Aorta (tissue), 5 donors: Measurements from ENCODE around the gene RGS9. TPM values are rescaled to one million over a fixed set of nuclear protein-coding genes. Genes with fewer than 3 reads are reported as not detected.

ENCODE experiments used
- ATAC-seq: fragments of 200-7000 bp; cut with Tn5 transposase; one replicate; pipeline ENCODE4 v1.9.1; 2022; ENCODE audit warnings: moderate library complexity; ENCODE audit not compliant: low FRiP score
- DNase-seq, 2 donors: peaks; one replicate each; pipeline ENCODE4 v3.0.0-alpha.2; 2020
- H3K27ac ChIP-seq, 2 donors: one replicate each; pipeline ENCODE4 v1.5.1; 2013; ENCODE audit warnings: low read length in 2 of 2, mild to moderate bottlenecking in 2 of 2, moderate library complexity in 2 of 2, control low read depth in 1 of 2, inconsistent platforms in 1 of 2, low read depth in 1 of 2
- H3K27me3 ChIP-seq, 2 donors: one replicate each; pipeline ENCODE4 v1.6.1; 2013; ENCODE audit warnings: control low read depth in 1 of 2, low read length in 1 of 2, mild to moderate bottlenecking in 1 of 2, moderate library complexity in 1 of 2; ENCODE audit not compliant: insufficient read depth in 2 of 2, control insufficient read depth in 1 of 2
- H3K36me3 ChIP-seq, 2 donors: one replicate each; pipeline ENCODE4 v1.6.1; 2013; ENCODE audit warnings: control low read depth in 1 of 2, low read length in 1 of 2, mild to moderate bottlenecking in 1 of 2; ENCODE audit not compliant: insufficient read depth in 2 of 2, control insufficient read depth in 1 of 2
- H3K4me1 ChIP-seq, 2 donors: one replicate each; pipeline ENCODE4 v1.6.1; 2013; ENCODE audit warnings: low read length in 2 of 2, control low read depth in 1 of 2, mild to moderate bottlenecking in 1 of 2, moderate library complexity in 1 of 2; ENCODE audit not compliant: insufficient read depth in 2 of 2, control insufficient read depth in 1 of 2
- H3K4me3 ChIP-seq, 2 donors: one replicate each; pipeline ENCODE4 v1.5.1; 2013; ENCODE audit warnings: low read length in 2 of 2, control low read depth in 1 of 2, mild to moderate bottlenecking in 1 of 2
- H3K9me3 ChIP-seq: one replicate; pipeline ENCODE4 v1.6.1; 2013; ENCODE audit warnings: mild to moderate bottlenecking, low read length; ENCODE audit not compliant: control insufficient read depth
- WGBS, 2 donors: extraction: QIAGEN DNeasy Blood & Tissue Kit; methylation state at CpG; one replicate each; pipeline ENCODE4 v1.1.7; 2013; 5-methylcytosine and 5-hydroxymethylcytosine counted together
- intact Hi-C, 2 donors: fragments of 100-400 bp; cut with DNase I; formaldehyde crosslinking; loops; one replicate each; pipeline versions ENCODE4 v1.14.2 to v1.15.0; 2022
- polyA plus RNA-seq, 2 donors: library from polyadenylated mRNA; stranded (reverse); fragments of 200-250 nt; gene quantifications; one replicate each; pipeline ENCODE4 v1.2.3, GENCODE V29; 2013
- total RNA-seq, 2 donors: library from RNA; stranded (reverse); fragmentation: NEBNext Ultra II Directional; extraction: Animal tissue kit (Norgen Biotek cat#: 25700); gene quantifications; one replicate each; pipeline ENCODE4 v1.2.1, GENCODE V29; 2021
- donor health status: healthy with polysubstance abuse.
- donor health status: Bipolar disorder and iron deficiency.
- donor health status: DM: no; HTN: no; CAD: no.
- donor health status: DM: no; HTN: no; CAD: no.
- donor health status: DM: yes; HTN: yes; CAD: no.

RGS9 gene
- total and polyA plus RNA-seq, 4 donors = 0.75 to 7.1 (median 2.2) TPM

DNA sequence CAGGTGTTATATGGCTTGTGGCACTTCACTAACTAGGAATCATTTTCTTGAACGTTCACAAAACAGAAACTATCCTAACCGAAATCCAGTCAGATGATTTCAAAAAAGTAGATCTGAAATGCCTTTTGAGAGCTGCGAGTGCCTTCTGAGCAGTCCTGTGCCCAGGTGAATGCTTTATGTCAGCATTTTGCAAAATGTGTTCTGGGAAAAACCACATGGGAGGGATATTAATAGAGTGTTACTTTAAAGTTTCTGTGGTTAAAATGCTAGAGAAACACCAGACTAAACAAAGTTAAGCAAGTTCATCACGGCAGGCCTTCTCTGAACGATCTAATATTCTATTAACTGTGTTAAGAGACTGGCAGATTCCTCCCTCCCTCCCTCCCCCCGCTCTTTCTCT is 15.8 kb upstream of the RGS9 start:
- DNase-seq = no peak
- no peaks in the 10 kb centered on the region for H3K36me3 ChIP-seq
- H3K9me3 ChIP-seq = no peaks in the 10 kb centered on the region
- intact Hi-C loops = no loop called here
- H3K4me1 ChIP-seq = no peaks in the 10 kb centered on the region
- H3K4me3 ChIP-seq = no peak overlapping the region
- H3K27me3 ChIP-seq = no peaks in the 10 kb centered on the region
- no peak for ATAC-seq
- 45 to 47% methylated on average over 6 of the region's 6 CpGs for WGBS, 2 donors
- no peak overlapping the region for H3K27ac ChIP-seq

DNA sequence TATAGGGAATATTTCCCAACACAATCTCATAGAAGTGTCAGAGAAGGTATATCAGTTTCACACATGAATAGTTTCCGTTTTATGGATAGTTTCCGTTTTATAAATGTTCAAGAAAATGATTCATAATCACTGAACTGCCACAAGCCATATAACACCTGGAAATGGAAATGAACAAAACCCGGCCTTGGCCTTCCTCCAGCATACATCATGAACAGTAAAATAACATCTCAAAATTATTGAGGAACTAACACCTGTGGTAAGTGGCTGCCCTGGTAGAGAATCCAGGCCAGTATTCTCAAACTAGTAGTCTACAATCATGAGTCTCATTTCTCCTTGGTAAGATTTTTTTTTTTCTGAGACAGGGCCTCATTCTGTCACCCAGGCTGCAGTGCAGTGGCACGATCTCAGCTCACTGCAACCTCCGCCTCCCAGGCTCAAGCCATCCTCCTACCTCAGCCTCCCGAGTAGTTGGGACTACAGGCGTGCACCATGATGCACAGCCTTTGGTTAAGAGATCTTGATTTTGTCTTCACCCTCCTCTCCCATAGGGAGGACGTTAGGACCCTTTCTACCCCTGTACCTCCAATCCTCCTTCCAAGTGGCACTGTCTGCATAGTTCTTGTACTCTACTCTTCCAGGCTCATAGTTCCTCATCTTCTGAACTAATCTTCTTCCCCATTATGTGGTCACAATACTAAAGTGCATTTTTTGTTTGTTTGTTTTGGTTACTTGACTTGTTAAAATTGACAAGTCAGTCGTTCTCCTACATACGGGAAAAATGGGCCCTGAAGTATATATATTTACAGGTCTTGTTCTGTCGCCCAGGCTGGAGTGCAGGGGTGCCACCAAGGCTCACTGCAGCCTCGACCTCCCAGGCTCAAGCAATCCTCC is 15.0 kb upstream of the RGS9 start:
- no peak for ATAC-seq
- Histone ChIP-seq H3K27ac (peak overlapping the region in 1 of 2 donors; percentile 92), H3K4me1 (no peaks in the 10 kb centered on the region), H3K27me3 (no peaks in the 10 kb centered on the region), H3K36me3 (no peaks in the 10 kb centered on the region), H3K9me3 (no peaks in the 10 kb centered on the region), H3K4me3 (peak overlapping the region in 1 of 2 donors; percentile 41)
- intact Hi-C loops = no loop called here
- DNase-seq = no peak
- 75% methylated on average over 12 of the region's 12 CpGs for WGBS, 2 donors

DNA sequence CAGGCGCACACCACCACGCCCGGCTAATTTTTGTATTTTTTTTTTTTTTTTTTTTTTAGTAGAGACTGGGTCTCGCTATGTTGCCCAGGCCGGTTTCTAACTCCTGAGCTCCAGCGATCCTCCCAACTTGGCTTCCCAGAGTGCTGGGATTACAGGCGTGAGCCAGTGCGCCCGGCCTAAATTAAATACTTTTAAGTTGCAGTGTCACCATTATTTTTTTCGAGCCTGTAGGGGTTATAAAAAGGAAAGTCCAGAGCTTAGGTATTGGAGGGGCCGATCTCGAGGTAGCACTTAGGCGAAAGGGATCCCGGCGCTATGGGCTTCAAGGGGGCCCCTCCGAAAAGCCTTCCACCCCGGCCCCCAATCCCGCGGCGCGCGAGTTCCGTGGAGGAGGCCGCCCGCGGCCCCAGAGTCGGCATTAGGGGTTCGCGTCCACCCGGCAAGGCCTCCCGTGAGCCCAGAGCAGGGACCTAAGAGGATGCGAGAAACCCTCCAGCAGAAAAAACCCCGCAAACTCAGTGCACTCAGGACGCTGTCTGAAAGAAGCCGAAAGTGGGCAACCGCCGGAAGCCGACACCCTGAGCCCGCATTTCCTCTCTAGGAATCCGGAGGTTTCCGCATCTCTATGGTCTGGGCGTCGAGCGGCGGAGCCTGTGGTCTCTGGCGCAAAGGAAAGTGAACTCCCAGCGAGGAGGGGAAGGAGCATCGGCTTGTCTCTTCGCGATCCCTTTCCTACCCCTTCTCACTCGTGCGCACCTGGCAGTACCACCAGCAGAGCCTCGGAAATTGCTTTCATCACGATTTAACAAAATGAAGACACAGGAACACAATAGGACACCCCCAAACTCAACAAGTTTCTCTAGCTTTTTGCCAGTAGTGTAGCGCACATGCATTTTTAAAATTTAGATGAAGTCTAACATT is 14.1 kb upstream of the RGS9 start:
- DNase-seq = peak; percentile 90
- intact Hi-C loops = no loop called here
- 6 to 9% methylated on average over 39 to 55 of the region's 55 CpGs for WGBS, 2 donors

DNA sequence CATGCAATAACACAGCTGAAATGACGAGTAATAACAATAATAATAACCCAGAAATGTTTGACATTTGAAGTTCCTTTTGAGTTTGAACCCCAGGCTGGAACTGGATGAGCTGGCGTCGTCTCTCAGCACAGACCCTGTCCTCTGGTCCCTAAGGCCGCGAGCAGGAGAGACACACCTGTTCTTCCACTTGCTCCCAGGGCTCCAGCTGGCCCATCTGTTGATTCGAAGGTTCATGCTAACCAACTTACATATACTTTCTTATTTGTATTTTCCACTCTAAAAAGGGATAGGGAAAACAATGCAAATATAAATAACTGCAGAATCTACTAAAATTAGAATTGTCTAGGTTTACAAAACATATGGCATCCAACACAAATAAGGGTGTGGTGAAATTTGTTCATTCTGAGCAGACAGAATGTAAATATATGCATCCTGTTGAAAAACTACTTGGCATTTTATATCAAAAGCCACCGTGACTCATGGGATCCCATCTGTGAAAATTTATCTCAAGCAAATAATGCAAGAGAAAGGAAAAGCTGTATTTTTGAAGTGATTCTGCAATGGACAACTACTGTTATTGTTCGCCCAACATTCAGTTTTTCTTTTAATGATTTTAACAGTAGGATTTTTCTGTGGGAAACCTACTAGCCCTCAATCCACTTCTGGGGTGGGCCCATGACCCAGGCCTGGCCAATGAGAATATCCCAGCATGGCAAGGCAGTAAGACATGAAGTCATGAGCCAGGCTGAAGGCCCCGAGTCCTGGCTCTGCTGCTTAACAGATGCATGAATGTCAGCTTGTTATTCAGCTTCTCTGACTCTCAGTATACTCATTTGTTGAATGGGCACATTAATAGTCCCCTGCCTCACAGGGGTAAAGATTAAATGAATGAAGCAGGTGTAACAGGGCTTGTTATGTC is 13.2 kb upstream of the RGS9 start:
- Histone ChIP-seq H3K4me1 (no peaks in the 10 kb centered on the region), H3K9me3 (no peaks in the 10 kb centered on the region), H3K4me3 (peak overlapping the region in 1 of 2 donors; percentile 98), H3K36me3 (no peaks in the 10 kb centered on the region), H3K27ac (peak overlapping the region in 1 of 2 donors; percentile 92), H3K27me3 (no peaks in the 10 kb centered on the region)
- 69 to 73% methylated on average over 9 of the region's 9 CpGs for WGBS, 2 donors
- intact Hi-C loops = no loop called here
- DNase-seq (no peak), ATAC-seq (no peak)

More for the DNA sequence above, 14.1 kb upstream of the RGS9 start:
- Histone ChIP-seq H3K9me3 (no peaks in the 10 kb centered on the region), H3K4me3 (peak overlapping the region; percentile 41 to 98), H3K27me3 (no peaks in the 10 kb centered on the region), H3K36me3 (no peaks in the 10 kb centered on the region), H3K4me1 (no peaks in the 10 kb centered on the region), H3K27ac (peak overlapping the region in 1 of 2 donors; percentile 92)
- ATAC-seq = peak; percentile 95

DNA sequence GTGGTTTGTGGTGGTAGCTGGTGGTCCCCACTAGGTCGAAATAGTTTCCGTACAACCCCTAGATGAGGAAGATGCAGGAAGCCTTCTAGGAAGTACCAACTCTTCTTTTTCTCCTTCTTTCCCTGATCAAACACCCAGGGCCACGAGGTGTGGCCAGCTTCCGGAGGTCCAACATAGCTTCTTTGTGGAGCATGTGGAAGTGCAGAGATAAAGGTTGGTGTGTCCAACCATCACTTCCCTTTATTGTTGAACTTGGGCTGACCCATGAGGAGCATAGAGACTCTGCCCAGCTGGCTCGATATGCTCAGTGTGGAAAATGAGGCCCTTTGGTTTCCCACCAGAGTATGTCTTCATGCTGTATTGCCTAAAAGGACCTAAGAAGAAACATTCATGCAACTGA is 6.3 kb upstream of the RGS9 start:
- H3K4me3 ChIP-seq = no peak overlapping the region
- WGBS, 2 donors = 70 to 72% methylated on average over 5 of the region's 5 CpGs
- no peak overlapping the region for H3K27ac ChIP-seq
- H3K4me1 ChIP-seq = no peaks in the 10 kb centered on the region
- DNase-seq (no peak), ATAC-seq (no peak)
- H3K36me3 ChIP-seq = no peaks in the 10 kb centered on the region
- no peaks in the 10 kb centered on the region for H3K9me3 ChIP-seq
- intact Hi-C loops = loop anchor here in 1 of 2 donors (10.0 kb wide), 1 partner anchor 156 kb away; no protein-coding TSS in a partner anchor
- no peaks in the 10 kb centered on the region for H3K27me3 ChIP-seq

DNA sequence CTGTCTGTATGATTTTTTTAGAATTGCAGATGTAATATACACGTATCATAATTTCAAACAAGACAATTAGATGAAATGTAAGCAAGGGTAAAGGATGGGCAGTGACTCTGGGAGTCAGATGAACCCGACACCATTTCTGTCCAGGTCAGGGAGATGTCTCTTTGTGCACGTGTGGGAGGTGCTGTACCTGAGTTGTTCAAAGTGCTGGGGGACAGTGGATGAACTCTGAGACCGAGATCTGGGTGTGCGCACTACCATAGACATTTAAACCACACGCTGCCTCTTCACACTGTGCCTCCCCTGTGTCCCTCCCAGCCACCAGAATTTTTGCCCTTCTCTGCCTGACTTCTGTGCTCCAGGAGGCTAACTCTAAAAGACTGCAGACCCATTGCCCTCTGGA is 5.9 kb upstream of the RGS9 start:
- no peak for ATAC-seq
- intact Hi-C loops = loop anchor here in 1 of 2 donors (10.0 kb wide), 1 partner anchor 156 kb away; no protein-coding TSS in a partner anchor
- 80 to 81% methylated on average over 6 of the region's 6 CpGs for WGBS, 2 donors

DNA sequence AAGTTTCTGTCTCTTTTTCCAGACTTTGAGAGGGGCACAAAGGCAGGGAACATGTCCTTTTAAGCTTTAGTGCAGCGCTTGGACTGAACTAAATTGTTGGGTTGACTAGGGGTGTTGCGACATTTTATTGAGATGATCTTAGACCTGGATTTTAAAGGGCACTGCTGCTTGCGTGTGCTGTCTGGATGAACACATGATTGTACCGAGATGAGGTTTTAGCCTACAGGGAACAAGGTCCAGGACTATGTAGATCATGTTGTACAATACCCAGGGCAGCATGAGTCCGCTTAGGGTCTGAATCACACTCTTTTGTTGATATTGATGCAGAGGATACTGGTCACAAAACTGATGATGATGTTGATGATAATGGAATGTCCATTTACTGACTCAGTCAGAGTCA is 5.2 kb upstream of the RGS9 start:
- no peak for DNase-seq
- no peak overlapping the region for H3K4me3 ChIP-seq
- WGBS, 2 donors = 91 to 92% methylated on average over 5 of the region's 5 CpGs
- intact Hi-C loops = loop anchor here in 1 of 2 donors (10.0 kb wide), 1 partner anchor 157 kb away; no protein-coding TSS in a partner anchor
- H3K9me3 ChIP-seq = no peaks in the 10 kb centered on the region
- no peak overlapping the region for H3K27ac ChIP-seq
- H3K27me3 ChIP-seq = no peaks in the 10 kb centered on the region
- ATAC-seq = no peak
- no peaks in the 10 kb centered on the region for H3K4me1 ChIP-seq
- no peaks in the 10 kb centered on the region for H3K36me3 ChIP-seq

More for the DNA sequence above, 5.9 kb upstream of the RGS9 start:
- Histone ChIP-seq H3K9me3 (no peaks in the 10 kb centered on the region), H3K27ac (no peak overlapping the region), H3K4me1 (no peaks in the 10 kb centered on the region), H3K36me3 (no peaks in the 10 kb centered on the region), H3K4me3 (no peak overlapping the region), H3K27me3 (no peaks in the 10 kb centered on the region)
- no peak for DNase-seq

DNA sequence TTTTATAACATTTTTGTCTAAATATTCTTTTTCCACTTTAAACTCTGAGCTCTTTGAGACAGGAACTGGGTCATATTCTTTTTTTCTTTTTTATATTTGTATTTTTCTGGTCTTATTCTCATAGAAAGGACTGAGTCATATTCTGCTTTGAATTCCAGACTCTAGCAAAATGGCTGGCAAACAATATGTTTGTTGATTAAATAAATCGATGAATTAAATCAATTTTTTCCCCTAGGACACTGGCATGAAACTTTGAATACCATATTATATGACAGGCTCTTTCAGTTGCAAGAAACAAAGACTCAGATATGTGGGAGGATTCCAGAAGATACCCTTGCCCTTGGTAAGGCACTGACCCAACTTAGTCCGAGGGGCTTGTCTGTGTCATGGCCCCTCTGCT is 3.1 kb upstream of the RGS9 start:
- H3K4me3 ChIP-seq = no peak overlapping the region
- H3K36me3 ChIP-seq = no peaks in the 10 kb centered on the region
- WGBS, 2 donors = 86 to 88% methylated on average over 2 of the region's 2 CpGs
- no peaks in the 10 kb centered on the region for H3K9me3 ChIP-seq
- no peaks in the 10 kb centered on the region for H3K27me3 ChIP-seq
- ATAC-seq = no peak
- no peaks in the 10 kb centered on the region for H3K4me1 ChIP-seq
- intact Hi-C loops = loop anchor here in 1 of 2 donors (10.0 kb wide), 1 partner anchor 159 kb away; no protein-coding TSS in a partner anchor
- no peak for DNase-seq
- H3K27ac ChIP-seq = no peak overlapping the region
